Thymus (tissue), 11 donors: ENCODE measurements around the gene TMX3. TPM values are rescaled to one million over a fixed set of nuclear protein-coding genes. Genes with fewer than 3 reads are reported as not detected.

Experiments
- DNase-seq, 9 donors: peaks; one replicate each; pipeline ENCODE4 v3.0.0-alpha.2; 2013; ENCODE audit warnings: low spot score in 9 of 9, low read depth in 6 of 9, missing footprints in 1 of 9
- H3K27ac ChIP-seq, 2 donors: one replicate each; pipeline ENCODE4 v1.5.1; 2013; ENCODE audit warnings: control low read depth in 1 of 2, low read depth in 1 of 2, low read length in 1 of 2, mild to moderate bottlenecking in 1 of 2, moderate library complexity in 1 of 2
- H3K27me3 ChIP-seq, 2 donors: one replicate each; pipeline ENCODE4 v1.5.1; 2013; ENCODE audit warnings: low read length in 1 of 2; ENCODE audit not compliant: control insufficient read depth in 2 of 2, insufficient read depth in 1 of 2
- H3K36me3 ChIP-seq, 2 donors: one replicate each; pipeline ENCODE4 v1.5.1; 2013; ENCODE audit warnings: low read length in 1 of 2, mild to moderate bottlenecking in 1 of 2, moderate library complexity in 1 of 2; ENCODE audit not compliant: control insufficient read depth in 2 of 2, insufficient read depth in 2 of 2
- H3K4me1 ChIP-seq, 2 donors: one replicate each; pipeline ENCODE4 v1.5.1; 2013; ENCODE audit warnings: low read length in 2 of 2; ENCODE audit not compliant: control insufficient read depth in 2 of 2, insufficient read depth in 2 of 2
- H3K4me3 ChIP-seq, 2 donors: one replicate each; pipeline ENCODE4 v1.5.1; 2013; ENCODE audit warnings: low read length in 2 of 2, control low read depth in 1 of 2, mild to moderate bottlenecking in 1 of 2
- H3K9me3 ChIP-seq, 2 donors: one replicate each; pipeline ENCODE4 v1.5.1; 2013; ENCODE audit warnings: low read length in 1 of 2, mild to moderate bottlenecking in 1 of 2; ENCODE audit not compliant: control insufficient read depth in 2 of 2, insufficient read depth in 1 of 2
- WGBS: extraction: QIAGEN DNeasy Blood & Tissue Kit; methylation state at CpG from one replicate; pipeline ENCODE4 v1.1.7; 2013; 5-methylcytosine and 5-hydroxymethylcytosine counted together
- polyA plus RNA-seq: library from polyadenylated mRNA; stranded (reverse); fragments of 200-250 nt; gene quantifications from one replicate; pipeline ENCODE4 v1.2.3, GENCODE V29; 2013
- total RNA-seq: library from RNA; stranded (reverse); fragments of 120-200 nt; gene quantifications from one replicate; pipeline ENCODE4 v1.2.4, GENCODE V29; 2013
- donor health status: healthy.

The TMX3 gene
- total and polyA plus RNA-seq, 2 donors = 37.2 to 45.4 TPM

DNA sequence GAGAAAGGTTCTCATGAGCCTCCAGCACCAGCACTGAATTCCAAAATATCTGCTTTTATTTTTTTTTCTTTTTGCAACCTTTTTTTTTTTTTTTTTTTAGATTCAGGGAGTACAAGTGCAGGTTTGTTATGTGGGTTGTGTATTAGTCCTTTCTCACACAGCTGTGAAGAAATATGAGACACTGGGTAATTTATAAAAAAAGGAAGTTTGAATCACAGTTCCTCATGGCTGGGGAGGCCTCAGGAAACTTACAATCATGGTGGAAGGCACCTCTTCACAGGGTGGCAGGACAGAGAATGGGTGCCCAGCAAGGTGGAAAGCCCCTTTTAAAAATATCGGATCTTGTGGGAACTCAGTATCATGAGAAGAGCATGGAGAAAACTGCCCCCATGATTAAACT, 7.9 kb upstream of the TMX3 start:
- Histone ChIP-seq H3K4me1 (no peaks in the 10 kb centered on the region), H3K9me3 (no peaks in the 10 kb centered on the region), H3K4me3 (no peak overlapping the region), H3K27ac (no peak overlapping the region), H3K27me3 (no peaks in the 10 kb centered on the region), H3K36me3 (no peaks in the 10 kb centered on the region)
- no peak for DNase-seq
- WGBS = 98% methylated on average over 1 of the region's 1 CpG

DNA sequence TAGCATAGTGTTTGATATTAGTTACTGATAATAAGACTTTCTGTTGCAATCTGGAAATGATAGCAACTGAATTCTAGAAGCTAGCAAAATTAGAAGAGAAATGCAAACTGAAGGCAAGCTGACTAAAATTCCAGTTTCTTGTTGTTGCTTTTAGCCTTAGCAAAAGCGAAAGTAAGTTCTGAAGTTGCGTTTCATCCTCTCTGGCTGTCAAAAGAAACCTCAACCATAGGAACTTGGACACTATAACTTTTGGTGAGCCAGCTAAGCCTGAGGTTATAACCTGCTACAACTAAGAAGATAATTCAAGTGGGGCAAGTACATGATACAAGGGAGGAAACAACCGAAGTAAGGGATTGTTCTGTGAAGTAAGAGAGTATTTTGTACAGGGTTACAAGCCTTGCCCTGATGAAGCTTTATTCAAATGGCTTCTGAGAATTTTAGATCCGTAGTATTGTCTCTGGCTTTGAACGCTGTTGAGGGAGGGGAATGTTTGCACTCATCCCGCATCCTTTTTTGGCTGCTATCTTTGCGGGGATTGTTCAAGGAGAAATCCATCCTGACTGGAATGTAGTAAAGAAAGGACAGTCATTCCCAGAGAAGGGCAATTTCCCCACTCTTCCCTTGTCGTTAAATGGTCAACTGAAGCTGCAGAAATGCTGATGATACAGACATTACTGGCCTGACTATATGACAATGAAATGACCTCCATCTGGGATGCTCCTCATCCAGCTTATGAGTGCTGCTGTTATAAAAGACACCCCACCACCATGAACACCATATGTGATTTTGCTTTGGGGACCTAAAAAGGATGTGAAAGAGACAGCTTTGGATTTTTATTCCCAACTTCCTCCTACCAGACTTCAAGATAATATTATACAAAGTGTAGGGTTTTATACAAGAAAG, 7.0 kb upstream of the TMX3 start:
- peak overlapping the region in 1 of 2 donors; percentile 11 for H3K4me3 ChIP-seq
- WGBS = 39% methylated on average over 8 of the region's 8 CpGs
- no peaks in the 10 kb centered on the region for H3K4me1 ChIP-seq
- H3K27me3 ChIP-seq = no peaks in the 10 kb centered on the region
- DNase-seq = peak in 5 of 9 donors; percentile 8 to 59 (median 24)
- H3K9me3 ChIP-seq = no peaks in the 10 kb centered on the region
- peak overlapping the region in 1 of 2 donors; percentile 8 for H3K27ac ChIP-seq
- H3K36me3 ChIP-seq = no peaks in the 10 kb centered on the region

DNA sequence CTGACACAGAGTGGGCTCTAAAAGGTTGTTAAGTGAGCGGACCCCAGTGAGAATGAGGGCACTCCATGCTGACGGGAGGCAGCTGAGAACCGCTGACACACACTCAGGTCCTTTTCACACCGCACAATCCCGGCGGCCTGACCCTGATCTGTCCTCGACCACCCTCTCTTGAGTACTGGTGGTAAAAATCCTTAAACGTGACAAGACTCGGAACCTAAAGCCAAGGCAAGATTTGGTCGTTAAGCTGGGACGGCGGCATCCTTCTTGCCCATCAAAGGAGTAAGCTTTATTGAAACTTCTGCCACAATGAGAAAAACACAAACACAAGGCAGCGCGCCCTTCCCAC, 569 bp downstream of the TMX3 start:
- peak in 4 of 9 donors; percentile 15 to 26 (median 18) for DNase-seq
- no peaks in the 10 kb centered on the region for H3K9me3 ChIP-seq
- H3K36me3 ChIP-seq = peaks cover 14 to 27% of the 10 kb centered on the region in 2 donors
- peak overlapping the region; percentile 14 to 85 for H3K27ac ChIP-seq
- WGBS = 0% methylated on average over 14 of the region's 14 CpGs
- peaks cover 2 to 8% of the 10 kb centered on the region in 2 donors for H3K4me1 ChIP-seq
- H3K4me3 ChIP-seq = peak overlapping the region; percentile 72 to 88
- H3K27me3 ChIP-seq = no peaks in the 10 kb centered on the region

DNA sequence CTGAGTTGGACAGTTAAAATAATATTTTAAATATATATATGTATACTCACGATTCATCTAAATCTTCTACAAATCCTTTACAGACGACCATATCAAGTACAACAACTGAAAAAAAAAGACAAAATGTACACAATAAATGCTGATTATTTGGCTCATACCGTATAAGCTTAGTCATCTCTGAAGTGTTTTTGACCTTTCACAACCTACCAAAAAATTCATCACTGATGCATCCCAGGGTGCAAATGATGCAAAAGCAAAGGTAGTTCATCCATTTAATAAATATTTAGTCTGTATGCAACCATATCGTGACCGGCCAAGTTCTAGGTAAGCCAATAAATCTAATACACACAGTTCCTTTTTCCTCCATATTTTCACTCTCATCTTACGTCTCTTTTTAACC, 1.1 kb downstream of the TMX3 start:
- Histone ChIP-seq H3K4me3 (peak overlapping the region; percentile 72 to 88), H3K27ac (no peak overlapping the region)
- 47% methylated on average over 6 of the region's 6 CpGs for WGBS

DNA sequence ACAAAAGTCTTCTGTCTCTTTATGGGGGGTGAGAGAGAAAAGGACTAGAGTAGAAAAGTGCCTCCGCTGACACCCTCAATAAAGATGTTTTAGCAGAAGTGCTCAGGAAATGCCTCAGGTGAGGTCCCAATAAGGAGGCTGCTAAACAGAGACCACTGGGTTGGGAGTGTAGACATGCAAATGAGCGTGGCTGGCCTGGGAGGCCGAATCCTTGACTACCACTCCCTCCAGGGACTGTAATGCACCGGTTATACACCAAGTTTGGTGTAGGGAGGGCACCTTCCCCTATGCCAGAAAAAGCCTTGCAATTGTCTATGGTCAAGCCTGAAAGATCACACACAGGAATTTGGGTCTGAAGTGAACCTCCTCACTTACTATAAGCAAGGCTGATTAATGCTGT, 1.8 kb downstream of the TMX3 start:
- Histone ChIP-seq H3K4me3 (no peak overlapping the region), H3K36me3 (peaks cover 16 to 38% of the 10 kb centered on the region in 2 donors), H3K9me3 (no peaks in the 10 kb centered on the region), H3K27me3 (no peaks in the 10 kb centered on the region), H3K4me1 (peaks cover 2 to 8% of the 10 kb centered on the region in 2 donors), H3K27ac (no peak overlapping the region)
- DNase-seq = no peak
- WGBS = 95% methylated on average over 4 of the region's 4 CpGs

More for the DNA sequence above, 1.1 kb downstream of the TMX3 start:
- no peaks in the 10 kb centered on the region for H3K27me3 ChIP-seq
- no peak for DNase-seq
- peaks cover 2 to 8% of the 10 kb centered on the region in 2 donors for H3K4me1 ChIP-seq
- H3K36me3 ChIP-seq = peaks cover 14 to 32% of the 10 kb centered on the region in 2 donors
- no peaks in the 10 kb centered on the region for H3K9me3 ChIP-seq

DNA sequence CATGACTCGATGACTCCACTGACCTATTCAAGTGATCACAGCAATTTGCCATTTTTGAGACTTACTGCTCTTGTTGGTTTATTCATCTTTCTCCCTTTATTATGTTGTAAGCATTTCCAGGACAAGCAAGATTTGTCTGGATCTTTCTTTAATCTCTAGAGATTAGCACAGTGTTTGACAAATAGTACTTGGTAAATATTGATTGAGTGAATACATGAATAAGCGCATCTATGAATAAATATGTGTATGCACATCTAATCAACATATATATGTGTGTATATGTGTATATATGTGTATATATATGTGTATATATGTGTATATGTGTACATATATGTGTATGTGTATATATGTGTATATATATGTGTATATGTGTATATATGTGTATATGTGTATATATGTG, 7.3 kb downstream of the TMX3 start:
- H3K27me3 ChIP-seq = no peaks in the 10 kb centered on the region
- WGBS = over 99% methylated on average over 2 of the region's 2 CpGs
- no peaks in the 10 kb centered on the region for H3K9me3 ChIP-seq
- H3K27ac ChIP-seq = no peak overlapping the region
- peaks cover 0 to 2% of the 10 kb centered on the region in 2 donors for H3K4me1 ChIP-seq
- peaks cover 17 to 54% of the 10 kb centered on the region in 2 donors for H3K36me3 ChIP-seq
- no peak overlapping the region for H3K4me3 ChIP-seq
- DNase-seq = no peak

DNA sequence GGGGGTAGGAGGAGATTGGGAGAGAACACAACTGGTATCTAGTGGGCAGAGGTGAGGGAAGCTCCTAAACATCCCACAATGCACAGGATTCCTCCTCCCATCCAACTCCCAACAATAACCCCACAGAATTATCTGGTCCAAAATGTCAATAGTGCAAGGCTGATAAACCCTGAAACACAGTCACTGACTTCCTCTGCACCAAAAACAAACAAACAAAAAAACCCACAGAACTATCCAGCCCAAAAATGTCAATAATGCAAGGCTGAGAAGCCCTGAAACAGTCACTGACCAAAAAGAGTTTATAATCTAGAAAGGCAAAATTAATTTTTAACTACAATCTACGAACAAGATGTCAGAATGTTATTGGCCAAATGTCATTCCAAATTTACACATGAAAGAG, 9.8 kb downstream of the TMX3 start:
- 98% methylated on average over 1 of the region's 1 CpG for WGBS
- no peak for DNase-seq
- no peak overlapping the region for H3K27ac ChIP-seq
- H3K36me3 ChIP-seq = peaks cover 5 to 43% of the 10 kb centered on the region in 2 donors
- no peak overlapping the region for H3K4me3 ChIP-seq
- no peaks in the 10 kb centered on the region for H3K27me3 ChIP-seq
- no peaks in the 10 kb centered on the region for H3K4me1 ChIP-seq
- H3K9me3 ChIP-seq = no peaks in the 10 kb centered on the region

DNA sequence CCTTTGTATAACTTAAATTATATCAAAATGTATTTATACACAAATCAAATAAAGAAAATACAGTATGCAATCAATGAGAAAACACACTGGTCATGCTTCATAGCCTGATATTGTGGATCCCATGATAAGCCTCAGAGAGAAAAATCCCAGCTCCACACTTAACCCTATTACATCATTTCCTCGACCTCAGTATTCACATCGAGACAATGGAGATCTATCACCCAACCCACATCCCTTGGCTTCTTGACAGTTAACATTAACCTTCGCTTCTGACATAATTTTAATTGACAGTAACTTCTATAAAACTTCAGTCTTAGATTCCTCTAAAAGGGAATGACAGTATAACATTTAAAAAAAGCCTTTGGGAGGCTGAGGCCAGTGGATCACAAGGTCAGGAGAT, 11.6 kb downstream of the TMX3 start:
- Histone ChIP-seq H3K36me3 (peaks cover 4 to 32% of the 10 kb centered on the region in 2 donors), H3K9me3 (no peaks in the 10 kb centered on the region), H3K4me1 (no peaks in the 10 kb centered on the region), H3K27me3 (no peaks in the 10 kb centered on the region), H3K27ac (no peak overlapping the region), H3K4me3 (no peak overlapping the region)
- WGBS = 93% methylated on average over 3 of the region's 3 CpGs
- DNase-seq = no peak

DNA sequence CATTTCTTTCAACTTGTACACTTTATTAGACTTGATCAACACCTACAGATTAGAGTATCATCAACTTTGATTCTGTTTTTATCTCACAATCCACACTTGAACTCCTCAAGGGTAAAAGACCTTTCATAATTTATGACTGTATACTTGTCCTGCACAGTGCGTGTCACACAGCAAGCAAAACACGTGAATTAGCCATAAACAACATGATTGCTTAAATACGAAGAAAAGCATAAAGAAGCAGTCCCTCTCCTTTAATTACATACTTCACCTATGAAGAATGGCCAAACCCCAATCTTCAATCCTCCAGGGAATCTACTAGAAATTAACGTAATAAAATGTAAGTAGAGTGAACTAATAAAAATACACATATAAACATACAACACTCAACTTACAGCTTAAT, 13.6 kb downstream of the TMX3 start:
- DNase-seq = no peak
- Histone ChIP-seq H3K27ac (no peak overlapping the region), H3K9me3 (no peaks in the 10 kb centered on the region), H3K4me1 (no peaks in the 10 kb centered on the region), H3K4me3 (no peak overlapping the region), H3K27me3 (no peaks in the 10 kb centered on the region), H3K36me3 (peaks cover 6 to 26% of the 10 kb centered on the region in 2 donors)
- 98% methylated on average over 4 of the region's 4 CpGs for WGBS
